GM21381 (cell line): ENCODE data around the gene CD109.
"Not testable (repeated sequence)": the region's sequence is repeated elsewhere in the genome, so short reads cannot be mapped to it uniquely, and the experiment has no call there.

Source experiments
- ATAC-seq: cut with Tn5 transposase; IDR thresholded peaks from one replicate; pipeline ENCODE4 v1.9.1; 2021; ENCODE audit warnings: mild to moderate bottlenecking, moderate library complexity; ENCODE audit not compliant: unreplicated experiment

The CD109 gene

GRCh38 chr6:73851048-73851447 lies 155.0 kb downstream of the CD109 start:
- not testable (repeated sequence) for ATAC-seq

- no peak for ATAC-seq
Measured at GRCh38 chr6:73854998-73855718, 159.2 kb downstream of the CD109 start.

- ATAC-seq, result no peak
Measured at GRCh38 chr6:73857341-73857890, 161.4 kb downstream of the CD109 start.

GRCh38 chr6:73858376-73858775 lies 162.4 kb downstream of the CD109 start:
- no peak for ATAC-seq

- ATAC-seq, result no peak
Measured at GRCh38 chr6:73860303-73860702, 164.3 kb downstream of the CD109 start.

GRCh38 chr6:73866305-73866704 lies 170.3 kb downstream of the CD109 start:
- no peak for ATAC-seq

- no peak for ATAC-seq
Measured at GRCh38 chr6:73867411-73867810, 171.4 kb downstream of the CD109 start.

- ATAC-seq, result no peak
Measured at GRCh38 chr6:73870907-73871306, 174.9 kb downstream of the CD109 start.

- no peak for ATAC-seq
Measured at GRCh38 chr6:73873081-73873480, 177.1 kb downstream of the CD109 start.
